22Rv1 (cell line): ENCODE measurements around the gene IRX2.

ENCODE experiments used
- H3K27ac ChIP-seq: fragments of 450-650 bp; 2 replicates; pipeline ENCODE4 v1.5.1; 2017
- ZFX ChIP-seq: fragments of 450-650 bp; IDR thresholded peaks from 2 replicates; pipeline ENCODE4 v1.6.1; 2017; ENCODE audit warnings: antibody characterized with exemption, borderline replicate concordance
- TF ChIP-seq, protein P1 (sequence below): fragments of 450-650 bp; IDR thresholded peaks from 2 replicates; pipeline ENCODE4 v1.5.1; 2017; ENCODE audit warnings: mild to moderate bottlenecking

IRX2 gene

DNA sequence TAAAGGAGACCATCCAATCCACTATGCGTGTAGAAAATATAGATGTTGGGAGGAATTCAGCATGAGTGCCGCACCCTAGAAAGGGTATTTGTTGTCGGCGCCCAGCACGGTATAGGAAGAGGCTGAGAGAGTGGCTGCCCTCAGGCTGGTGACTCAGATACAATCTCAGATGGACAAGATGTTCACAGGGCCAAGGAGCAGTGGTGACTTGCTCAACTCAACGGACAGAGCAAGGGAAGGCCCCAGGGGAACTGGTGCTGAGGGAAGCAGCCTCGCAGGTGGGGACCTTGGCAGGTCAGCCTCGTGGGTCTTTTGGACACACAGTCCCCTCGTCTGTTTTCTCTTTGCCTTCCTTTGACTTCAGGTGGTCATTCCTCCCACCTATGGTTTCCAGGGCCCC lies 28.0 kb upstream of the IRX2 start:
- H3K27ac ChIP-seq, result no peak overlapping the region
- TF ChIP-seq, protein P1, sequence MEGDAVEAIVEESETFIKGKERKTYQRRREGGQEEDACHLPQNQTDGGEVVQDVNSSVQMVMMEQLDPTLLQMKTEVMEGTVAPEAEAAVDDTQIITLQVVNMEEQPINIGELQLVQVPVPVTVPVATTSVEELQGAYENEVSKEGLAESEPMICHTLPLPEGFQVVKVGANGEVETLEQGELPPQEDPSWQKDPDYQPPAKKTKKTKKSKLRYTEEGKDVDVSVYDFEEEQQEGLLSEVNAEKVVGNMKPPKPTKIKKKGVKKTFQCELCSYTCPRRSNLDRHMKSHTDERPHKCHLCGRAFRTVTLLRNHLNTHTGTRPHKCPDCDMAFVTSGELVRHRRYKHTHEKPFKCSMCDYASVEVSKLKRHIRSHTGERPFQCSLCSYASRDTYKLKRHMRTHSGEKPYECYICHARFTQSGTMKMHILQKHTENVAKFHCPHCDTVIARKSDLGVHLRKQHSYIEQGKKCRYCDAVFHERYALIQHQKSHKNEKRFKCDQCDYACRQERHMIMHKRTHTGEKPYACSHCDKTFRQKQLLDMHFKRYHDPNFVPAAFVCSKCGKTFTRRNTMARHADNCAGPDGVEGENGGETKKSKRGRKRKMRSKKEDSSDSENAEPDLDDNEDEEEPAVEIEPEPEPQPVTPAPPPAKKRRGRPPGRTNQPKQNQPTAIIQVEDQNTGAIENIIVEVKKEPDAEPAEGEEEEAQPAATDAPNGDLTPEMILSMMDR, result no peak
- TF ChIP-seq ZFX, result no peak

DNA sequence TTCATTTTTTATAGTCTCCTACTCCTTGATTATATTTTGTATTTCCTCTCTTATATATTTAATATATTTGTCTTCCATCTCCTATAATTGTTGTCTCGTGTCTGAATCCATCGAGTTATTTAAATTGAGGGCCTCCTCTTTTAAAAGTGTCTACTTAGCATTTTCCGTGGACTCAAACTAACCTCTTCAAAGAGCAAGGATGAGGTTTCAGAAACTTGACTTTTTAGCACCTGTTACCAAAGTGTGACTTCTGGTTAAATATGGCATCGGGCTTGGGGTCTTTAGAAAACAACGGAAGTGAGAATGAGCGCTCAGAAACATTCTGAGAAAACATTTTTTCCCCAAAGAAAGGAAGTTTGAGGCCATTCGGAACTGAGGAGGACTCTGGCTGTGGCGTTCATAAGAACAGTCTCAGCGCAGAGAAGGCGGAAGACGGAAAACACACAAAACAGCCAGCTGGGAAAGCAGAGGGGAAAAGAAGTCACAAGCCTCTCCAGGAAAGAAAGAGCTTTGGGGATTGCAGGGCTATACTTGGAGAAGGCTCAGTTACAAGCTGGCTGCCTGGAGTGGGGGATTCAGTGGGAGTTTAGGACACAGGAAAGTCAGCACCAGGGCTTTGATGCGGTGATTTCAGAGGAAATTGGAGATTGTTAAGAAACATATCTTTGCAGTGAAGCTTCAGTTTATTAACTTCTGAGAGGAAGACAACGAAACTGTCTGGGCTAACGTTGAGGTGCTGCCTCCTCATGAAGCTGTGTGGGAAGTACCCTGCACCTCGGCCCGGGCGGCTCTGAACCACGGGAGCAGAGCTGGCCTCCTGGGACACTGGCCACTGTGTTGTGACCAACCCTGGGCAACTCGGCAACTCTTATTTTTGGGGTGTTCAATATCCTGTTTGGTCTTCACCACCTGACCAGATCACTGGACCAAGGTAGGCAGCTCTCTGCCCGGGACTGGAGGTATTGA lies 25.1 kb upstream of the IRX2 start:
- TF ChIP-seq, protein P1, result no peak
- no peak for TF ChIP-seq ZFX
- no peak overlapping the region for H3K27ac ChIP-seq

DNA sequence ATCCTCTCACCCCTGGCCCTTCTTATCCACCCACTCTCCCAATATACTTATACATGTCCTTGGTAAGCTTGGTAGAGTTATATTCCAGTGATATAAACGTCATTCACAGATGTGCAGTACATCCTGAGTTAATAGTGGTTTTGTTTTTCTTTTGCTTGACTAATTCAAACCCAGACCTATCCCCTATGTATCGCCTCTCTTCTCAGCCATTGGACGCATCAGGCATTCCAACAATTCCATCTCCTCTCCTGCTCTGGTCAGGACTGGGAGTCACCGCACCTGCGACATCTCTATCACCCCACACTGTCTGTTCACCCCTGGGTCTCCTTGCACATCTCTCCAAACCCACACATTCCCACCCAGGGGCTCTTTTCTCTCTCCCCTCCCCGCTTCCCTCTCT lies 21.9 kb upstream of the IRX2 start:
- H3K27ac ChIP-seq, result no peak overlapping the region
- TF ChIP-seq, protein P1, result no peak
- no peak for TF ChIP-seq ZFX

DNA sequence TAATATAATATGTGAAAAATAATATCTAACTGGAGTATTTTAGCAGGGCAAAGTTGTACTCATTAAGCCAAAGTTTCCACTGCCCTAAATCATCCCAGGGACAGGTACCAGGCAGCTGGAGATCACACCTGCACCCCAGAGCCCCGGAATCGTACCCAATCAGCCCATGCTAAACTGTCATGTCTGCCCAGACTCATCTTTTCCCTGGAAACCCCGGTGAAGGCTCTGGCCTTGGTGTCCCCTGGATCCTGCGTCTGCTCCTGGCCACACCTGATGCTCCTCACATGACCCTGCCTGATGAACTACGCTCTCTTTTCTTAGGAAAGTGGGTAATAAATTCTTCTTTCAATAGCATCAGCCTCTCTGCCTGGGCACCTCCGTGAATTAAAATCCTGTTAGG lies 15.6 kb upstream of the IRX2 start:
- H3K27ac ChIP-seq, result no peak overlapping the region
- TF ChIP-seq ZFX, result no peak
- TF ChIP-seq, protein P1, result no peak

DNA sequence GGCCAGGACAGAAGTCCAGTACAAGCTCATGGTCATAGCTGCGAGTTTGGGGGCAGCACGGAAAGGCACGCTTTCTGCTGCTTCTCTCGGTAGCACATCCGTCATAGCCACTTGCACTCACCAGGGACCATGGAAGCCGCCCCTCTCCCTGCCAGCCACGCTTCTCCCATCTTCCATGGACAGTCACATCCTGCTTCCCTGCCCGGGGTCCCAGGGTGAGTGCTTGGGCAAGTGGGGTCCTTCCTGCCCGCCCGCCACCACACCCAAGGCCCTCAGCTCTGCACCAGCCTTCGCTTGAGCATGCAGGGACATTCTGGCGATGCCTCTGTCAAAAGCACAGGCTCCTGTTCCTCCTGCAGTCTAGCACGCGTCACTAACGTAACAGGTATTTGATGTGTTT lies 13.1 kb upstream of the IRX2 start:
- TF ChIP-seq, protein P1, result no peak
- TF ChIP-seq ZFX, result no peak

DNA sequence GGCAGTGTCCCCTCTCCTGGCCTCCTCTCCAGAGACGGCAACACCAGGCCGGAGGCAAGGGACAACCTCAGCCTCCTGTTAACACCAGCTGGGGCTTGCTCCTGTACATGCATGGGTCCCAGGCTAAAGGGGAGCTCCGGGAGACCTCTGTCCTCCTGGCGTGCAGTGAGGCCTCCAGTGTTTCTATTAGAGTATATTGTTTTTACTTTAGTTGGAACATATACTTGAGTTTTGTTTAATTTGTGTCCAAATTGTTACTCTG lies 12.0 kb upstream of the IRX2 start:
- no peak for TF ChIP-seq ZFX
- TF ChIP-seq, protein P1, result no peak
- no peak overlapping the region for H3K27ac ChIP-seq

More for the DNA sequence above, 13.1 kb upstream of the IRX2 start:
- H3K27ac ChIP-seq, result no peak overlapping the region

DNA sequence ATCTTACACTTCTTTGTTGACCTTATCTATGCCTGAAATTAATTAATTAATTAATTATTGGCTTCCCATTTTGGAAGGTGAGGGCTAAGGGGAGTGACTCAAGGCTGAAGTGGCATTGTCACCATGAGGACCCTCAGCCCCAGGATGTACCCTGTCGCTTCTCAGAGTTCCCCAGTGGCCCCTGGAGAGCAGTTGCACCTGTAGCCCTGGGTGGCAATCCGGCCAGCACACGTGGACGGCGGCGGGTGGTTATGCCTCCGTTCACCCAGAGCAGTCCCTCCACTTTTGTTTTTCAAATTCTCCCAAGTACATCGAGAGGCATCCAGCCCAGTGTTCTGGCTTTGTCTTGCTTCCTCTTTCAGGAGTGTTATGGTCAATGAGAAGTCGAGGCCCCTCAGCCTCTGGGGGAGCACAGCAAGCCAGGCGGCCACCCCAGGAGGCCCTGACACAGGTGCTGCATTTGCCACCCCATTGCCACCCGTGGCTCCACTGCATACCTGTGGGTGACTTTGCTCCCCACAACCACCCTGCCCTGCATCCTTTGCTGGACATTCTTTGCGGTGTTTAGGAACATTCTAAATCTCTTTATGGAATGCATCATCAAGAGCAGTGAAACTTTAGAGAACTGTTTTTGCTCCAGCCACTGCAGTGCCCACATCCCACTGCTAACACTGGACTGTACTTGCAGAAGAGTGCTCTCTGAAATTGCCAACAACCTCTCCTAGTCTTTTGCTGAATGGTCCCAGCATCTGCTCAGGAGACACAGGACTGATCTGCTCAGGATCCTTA lies 11.5 kb upstream of the IRX2 start:
- no peak for TF ChIP-seq ZFX
- TF ChIP-seq, protein P1, result no peak
- no peak overlapping the region for H3K27ac ChIP-seq
